GM19397 (cell line): ENCODE data around the gene ADAP1.
"Not testable (repeated sequence)": the region's sequence is repeated elsewhere in the genome, so short reads cannot be mapped to it uniquely, and the experiment has no call there.

Experiments
- ATAC-seq: cut with Tn5 transposase; IDR thresholded peaks from one replicate; pipeline ENCODE4 v1.9.1; 2021; ENCODE audit warnings: mild to moderate bottlenecking, moderate library complexity; ENCODE audit not compliant: unreplicated experiment

ADAP1 gene

DNA sequence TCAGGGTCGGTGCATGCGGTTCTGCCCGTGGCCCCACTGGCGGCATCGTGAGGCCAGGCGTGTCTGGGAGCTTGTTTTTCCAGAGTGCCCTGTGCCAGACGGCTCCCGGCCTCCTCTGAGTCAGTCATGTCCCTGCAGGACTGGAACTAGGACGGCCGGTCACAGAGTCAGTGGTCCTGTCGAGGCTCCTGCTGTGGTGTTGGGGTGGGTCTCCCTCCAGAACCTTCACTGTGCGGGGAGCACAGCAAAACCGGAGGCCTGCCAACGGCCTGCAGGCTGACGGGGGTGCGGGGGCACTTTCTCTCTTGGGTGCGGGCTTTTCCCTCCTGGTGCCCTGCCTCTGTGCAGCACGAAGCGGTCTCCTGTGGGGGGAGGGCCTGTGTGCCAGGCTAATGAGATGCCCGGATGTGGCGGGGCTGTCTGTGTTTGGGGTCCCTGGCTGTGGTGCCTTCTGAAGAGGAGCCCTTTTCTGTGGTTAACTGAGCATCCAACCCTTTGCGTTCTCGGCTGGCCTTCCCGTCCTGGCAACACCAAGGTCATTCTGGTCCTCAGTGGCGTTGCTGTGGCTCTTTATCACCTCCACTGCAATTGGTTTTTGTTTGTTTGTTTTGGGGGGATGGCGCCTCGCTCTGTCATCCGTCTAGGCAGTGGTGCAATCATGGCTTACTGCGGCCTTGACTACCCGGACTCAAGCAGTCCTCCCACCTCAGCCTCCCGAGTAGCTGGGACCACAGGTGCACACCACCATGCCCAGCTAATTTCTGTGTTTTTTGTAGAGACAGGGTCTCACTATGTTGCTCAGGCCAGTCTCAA, 70.1 kb downstream of the ADAP1 start:
- no peak for ATAC-seq

DNA sequence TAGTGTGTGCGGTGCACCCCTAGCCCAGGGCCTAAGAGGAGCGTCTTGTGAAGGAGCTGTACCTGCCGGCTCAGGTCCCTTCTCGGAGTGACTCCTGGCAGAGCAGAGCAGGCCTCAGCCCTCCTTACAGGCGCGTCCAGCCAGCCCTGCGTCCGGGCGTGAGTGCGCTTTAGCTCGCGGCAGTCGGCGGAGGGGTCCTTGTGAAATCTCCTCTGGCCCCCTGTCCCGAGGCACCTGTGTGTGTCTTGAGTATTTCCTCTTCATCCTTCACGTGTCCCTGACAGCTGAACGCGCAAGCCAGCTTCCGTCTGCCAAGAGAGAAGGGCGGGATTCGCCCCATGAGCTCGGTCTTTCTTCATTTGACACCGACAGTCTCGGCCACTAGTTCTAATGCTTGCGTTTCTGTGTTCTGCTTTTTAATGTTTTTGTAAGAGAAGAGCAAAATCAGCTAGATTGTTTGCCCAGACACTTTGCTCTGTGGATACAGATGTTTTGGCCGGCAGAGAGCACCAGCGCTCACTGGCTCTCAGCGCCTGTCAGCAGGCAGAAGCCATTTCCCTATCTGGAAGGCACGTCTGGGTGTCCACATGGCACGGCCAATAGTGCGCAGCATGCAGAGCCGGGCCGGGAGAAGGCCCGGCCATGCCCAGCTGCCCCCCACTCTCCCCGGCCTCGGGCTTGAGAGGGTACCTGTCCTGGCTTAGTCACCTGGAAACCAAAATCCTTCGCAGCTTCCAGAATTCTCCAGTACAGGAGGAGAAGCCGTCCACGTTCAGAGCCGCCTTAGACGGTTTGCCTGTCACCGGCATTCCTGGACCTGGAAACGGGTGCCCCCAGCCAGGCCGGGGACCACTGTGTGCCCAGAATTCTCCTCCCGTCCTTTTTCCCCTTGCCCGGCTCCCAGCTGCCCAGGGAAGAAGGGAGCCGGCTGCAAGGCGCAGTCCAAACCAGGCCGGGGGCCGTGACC, 71.1 kb downstream of the ADAP1 start:
- ATAC-seq = no peak

DNA sequence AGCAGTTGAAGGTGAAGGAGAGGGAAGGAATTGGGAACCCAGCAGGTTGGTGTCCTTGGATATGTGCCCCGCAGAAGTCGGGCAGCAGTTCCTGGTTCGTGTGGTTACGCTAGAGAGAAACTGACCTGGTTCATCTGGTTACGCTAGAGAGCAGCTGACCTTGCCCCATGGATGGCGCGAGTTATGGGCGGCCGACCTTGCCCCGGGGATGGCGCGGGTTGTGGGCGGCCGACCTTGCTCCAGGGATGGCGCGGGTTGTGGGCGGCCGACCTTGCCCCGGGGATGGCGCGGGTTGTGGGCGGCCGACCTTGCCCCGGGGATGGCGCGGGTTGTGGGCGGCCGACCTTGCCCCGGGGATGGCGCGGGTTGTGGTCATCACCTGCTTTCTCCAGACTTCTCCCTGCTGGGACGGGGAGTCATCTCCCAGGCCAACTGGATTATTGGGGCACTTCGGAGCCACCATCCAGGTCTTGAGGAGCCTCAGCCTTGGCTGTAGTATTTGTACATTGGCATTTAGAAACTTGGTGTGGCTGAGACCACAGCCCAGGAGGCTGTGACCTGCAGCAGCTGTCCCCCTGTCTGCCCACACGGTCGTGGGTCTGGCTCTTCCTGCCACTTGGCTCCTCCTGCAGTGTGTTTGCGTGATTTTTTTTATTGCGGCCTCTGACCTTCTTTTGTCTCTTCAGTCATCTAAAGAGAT, 72.0 kb downstream of the ADAP1 start:
- ATAC-seq = no peak

DNA sequence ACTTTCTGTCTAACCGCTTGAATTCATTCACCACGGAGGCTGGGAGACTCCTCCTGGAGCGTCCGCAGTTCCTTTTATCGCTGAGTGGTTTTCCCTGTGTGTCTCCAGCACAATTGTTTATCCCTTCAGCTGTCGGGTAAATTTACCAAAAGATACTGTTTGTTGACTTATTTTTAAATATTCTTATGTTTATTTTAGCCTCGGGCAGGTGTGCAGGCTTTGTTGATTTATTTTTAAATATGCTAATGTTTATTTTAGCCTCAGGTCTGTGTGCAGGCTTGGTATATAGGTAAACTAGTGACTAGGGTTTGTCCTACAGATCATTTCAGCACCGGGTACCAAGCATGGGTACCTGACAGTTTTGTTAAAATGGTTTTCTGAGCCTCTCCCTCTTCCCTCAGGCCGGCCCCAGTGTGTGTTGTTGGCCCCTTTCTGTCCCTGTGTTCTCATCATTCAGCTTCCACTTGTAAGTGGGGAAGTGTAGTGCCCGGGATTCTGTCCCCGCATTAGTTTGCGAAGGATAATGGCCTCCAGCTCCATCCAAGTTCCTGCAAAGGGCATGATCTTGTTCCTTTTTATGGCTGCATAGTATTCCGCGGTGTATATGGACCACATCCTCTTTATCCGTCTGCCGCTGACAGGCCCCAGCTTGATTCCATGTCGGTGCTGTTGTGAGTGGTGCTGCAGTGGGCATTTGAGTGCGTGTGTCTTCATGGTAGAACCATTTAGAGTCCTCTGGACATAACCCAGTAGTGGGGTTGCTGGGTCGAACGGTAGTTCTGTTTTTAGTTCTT, 72.8 kb downstream of the ADAP1 start:
- ATAC-seq = no peak

DNA sequence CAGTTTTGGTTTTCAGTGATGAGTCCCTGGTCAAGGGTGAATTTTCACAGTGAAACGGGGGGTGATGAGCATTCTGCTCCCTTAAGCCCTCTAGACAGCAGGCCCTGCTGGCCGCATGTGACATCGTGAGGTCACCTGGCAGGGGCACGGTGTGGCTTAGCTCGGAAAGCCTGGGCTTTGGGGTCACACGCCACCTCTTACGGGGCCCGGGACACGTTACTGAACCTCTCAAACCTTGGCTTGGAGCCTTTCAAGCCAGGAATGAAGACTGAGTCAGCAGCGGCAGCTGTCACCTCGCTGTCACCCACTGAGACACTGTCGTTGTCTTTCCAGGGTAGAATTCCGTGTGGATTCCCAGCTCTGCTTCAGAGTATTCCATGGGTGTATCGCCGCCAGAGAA, 74.0 kb downstream of the ADAP1 start:
- ATAC-seq = no peak

DNA sequence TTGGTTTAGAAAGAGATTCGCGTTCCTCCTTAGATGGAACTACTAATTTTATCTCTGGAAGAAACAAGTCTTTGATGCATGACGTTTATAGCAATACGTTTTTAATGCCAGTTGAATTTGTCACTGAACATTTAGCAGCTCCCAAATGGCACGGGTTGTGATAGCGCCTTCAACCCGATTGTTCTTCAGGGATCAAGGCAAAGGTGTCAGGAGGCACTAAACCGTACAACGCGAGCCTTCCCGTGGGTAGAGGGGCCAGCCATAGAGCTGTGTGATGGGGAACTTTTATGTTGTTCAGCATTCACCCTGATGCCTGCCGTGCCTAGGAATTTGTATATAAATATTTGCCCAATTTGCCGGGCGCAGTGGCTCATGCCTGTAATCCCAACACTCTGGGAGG, 74.8 kb downstream of the ADAP1 start:
- ATAC-seq = no peak

DNA sequence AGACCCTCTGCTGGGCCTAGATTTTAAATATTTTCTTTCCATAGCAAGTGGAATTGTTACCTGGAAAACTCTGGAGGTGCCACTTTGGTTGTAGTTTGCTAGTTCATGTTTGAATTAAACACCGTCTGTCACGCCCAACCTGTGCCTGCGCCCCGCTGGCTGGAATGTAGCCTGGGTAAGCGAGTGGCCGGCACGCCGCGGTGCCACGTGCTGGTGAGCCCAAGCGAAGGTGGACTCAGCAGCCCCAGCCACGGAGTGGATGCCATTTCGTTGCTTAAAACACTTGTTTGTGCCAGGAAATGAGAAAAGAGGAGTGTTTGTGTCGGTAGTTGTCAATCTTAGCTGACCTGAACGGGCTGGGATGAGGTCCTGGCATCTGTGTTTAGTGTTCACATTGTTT, 75.4 kb downstream of the ADAP1 start:
- ATAC-seq = no peak

DNA sequence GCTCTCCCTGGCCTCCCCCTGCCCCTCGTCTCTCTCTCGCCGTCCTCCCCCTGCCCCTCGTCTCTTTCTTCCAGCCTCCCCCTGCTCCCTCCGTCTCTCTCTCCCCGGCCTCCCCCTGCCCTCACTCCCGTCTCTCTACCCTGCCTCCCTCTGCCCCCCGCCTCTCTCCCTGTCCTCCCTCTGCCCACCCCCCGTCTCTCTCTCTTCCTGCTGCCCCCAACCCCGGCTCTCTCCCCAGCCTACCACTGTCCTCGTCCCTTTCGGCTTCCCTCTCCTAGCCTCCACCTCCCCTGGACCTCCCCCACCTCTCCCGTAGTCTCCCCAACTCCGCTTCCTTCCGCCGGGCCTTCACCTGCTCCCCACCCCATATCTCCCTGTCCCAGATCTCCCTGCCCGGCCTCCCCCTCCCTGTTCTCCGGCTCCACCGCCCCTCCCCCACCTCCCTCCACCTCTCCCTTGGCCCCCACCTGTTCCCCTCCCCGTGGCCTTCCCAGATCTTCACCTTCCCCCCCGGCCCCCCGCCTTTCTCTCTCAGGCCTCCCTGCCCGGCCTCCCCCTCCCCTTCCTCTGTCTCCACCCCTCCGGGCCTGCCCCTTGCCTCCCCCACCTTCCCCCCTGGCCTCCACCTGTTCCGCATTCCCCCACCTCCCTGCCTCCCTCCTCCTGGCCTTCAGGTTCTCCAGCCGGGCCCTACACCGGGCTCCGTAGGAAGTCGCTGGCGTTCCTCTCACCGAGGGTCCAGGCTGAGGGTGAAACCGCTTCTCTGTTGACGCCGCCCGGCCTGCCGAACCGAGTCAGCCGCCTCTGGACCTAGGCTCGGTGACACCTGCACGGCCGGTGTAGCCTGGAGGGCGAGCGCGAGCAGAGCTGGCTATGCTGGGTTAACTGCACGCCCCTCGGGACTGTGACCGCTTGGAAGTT, 76.9 kb downstream of the ADAP1 start:
- ATAC-seq = no peak

DNA sequence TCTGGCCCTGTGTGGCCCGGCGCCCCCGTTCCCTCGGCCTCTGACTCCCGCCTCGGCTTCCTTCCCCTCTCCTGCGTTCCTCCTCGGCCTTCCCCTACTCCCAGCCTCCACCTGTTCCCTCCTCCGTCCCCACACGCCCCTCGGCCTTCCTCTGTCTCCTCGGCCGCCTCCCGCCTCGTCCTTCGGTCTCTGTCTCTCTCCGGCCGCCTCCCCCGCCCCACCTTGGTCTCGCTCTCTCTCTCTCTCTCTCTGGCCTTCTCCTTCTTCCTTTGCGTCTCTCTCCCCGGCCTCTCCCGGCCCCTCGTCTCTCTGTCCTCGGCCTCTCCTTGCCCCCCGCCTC, 77.5 kb downstream of the ADAP1 start:
- ATAC-seq = no peak

DNA sequence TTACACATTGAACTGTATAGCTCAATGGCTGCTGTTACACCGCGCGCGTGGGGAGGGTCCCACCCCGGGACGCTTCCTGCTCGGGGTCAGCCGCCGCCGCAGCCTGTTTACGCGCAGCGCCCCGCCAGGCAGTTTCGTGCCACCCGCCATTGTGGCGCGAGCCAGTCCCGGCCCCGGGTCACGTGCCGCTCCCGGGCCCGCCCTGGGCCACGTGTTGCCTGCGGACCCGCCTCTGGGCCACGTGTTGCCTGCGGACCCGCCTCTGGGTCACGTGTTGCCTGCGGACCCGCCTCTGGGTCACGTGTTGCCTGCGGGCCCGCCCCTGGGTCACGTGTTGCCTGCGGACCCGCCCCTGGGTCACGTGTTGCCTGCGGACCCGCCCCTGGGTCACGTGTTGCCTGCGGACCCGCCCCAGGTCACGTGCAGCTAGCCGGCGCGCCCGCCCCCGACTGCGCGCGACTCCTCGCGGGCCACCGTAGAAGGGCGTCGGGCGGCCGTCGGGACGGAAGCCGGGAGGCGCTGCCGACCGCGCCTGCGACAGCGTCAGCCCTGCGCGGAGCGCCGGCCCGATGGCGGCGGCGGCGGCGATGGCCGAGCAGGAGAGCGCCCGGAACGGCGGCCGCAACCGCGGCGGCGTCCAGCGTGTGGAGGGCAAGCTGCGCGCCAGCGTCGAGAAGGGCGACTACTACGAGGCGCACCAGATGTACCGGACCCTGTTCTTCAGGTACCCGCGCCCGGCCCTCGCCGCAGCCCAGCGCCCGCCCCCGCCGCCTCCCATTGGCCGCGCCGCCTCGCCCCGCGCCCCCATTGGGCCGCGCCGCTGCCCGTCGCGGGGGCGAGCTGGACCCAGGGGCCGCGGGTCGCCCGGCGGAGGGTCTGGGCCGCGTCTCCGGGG, 78.2 kb downstream of the ADAP1 start, which contains the start of gene GET4:
Gene GET4 (plus strand): TSS at position 478 of the 895 bp plus-strand sequence. CDS start 92 bp downstream, at position 570.
- peak; percentile 76 for ATAC-seq

DNA sequence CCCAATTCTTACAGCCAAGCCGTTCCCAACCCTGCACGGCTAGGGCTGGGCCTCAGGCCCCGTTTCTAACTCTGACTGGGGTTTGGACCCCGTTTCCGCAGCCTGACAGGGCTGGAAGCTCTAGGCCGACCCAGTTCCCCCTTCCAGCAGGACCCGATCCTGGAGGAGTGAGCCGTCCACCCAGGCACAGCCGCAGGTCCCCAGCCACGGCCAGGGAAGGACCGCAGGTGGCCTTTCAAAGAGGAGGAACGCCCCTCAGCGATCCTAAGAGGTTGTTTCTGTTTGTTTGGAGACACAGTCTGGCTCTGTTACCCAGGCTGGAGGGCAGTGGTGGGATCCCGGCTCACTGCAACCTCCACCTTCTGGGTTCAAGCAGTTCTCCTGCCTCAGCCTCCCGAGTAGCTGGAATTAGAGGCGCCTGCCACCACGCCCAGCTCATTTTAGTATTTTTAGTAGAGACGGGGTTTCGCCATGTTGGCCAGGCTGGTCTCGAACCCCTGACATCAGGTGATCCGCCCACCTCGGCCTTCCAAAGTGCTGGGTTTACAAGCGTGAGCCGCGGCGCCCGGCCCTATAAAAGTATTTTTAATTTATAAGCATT, 78.9 kb downstream of the ADAP1 start:
- ATAC-seq = no peak

DNA sequence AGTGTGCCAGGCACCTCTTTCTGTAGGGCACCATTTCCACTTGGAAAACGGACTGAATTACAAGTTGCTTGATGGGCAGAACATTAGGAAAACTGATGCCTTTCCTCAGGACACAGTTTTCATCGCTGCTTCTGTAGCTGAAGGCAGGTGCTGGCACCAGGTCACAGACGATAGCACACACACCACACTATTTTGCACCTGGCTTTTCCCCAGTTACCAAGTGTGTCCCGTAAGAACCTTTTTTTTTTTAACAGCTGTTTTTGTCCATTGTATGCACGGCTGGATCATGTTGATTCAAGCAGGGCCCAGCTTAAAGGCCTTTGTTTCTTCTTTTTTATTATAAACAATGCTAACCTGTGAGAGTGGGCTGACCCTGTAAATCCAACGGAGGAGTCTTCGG, 79.4 kb downstream of the ADAP1 start:
- ATAC-seq = no peak

DNA sequence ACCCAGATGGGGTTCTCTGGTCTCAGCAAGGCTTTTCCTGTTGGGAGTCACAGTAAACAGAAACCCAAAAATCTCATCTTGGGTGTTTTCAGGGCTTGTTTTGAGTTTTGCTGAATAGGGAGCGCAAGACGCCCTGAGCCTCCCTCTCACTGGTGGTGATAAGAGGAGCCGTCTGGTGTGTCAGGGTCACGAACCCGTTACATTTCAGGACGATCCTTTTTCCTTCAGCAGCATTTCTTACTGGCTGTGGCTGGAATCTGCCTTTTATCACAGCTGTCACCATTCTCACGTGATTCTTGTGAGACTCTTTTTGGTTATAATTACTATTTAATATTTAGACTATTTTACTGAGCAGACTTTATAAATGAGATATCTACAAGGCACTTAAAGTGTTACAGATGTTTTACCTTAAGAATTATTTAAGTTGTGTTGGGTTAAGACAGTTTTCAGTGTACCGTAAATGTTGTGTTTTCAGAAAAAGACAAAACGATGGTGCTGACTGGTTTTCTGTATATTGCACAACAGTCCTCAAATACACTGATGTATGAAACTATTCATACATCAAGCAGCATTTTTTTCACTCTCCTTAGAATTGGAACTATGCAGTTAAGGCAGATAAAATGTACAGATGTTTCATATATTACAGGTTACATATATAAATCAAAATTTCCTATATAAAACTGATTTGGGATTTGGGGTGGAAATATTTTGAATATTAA, 80.3 kb downstream of the ADAP1 start:
- no peak for ATAC-seq

DNA sequence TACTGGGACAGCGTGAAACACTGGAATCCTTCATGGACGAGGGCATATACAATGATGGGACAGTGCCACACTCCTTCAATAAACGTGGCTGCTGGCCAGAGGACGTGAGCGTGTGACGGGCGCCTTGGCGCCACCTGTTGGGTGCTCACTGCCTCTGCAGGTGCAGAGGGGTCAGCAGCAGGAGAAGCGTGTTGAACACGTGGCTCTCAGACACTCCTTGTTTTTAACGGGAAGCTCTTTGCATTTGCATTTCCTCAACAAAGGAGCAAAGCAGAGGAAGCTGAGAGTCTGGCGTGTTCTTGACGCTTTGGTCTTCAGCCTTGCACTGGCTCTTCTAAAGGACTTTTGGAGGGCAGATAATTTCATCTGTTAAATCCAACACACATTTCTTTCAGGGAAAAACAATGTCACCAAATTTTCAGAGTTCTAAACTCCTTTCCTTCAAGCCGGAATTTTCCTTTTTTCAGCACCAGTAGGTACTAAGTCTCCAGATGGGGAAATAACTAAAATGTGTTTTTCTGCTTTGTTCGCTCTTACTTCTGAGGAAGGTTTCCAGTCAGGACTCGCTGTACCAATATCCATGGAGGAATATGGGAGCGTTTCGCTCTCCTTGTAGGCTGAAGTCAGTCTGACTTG, 81.0 kb downstream of the ADAP1 start:
- ATAC-seq = no peak

DNA sequence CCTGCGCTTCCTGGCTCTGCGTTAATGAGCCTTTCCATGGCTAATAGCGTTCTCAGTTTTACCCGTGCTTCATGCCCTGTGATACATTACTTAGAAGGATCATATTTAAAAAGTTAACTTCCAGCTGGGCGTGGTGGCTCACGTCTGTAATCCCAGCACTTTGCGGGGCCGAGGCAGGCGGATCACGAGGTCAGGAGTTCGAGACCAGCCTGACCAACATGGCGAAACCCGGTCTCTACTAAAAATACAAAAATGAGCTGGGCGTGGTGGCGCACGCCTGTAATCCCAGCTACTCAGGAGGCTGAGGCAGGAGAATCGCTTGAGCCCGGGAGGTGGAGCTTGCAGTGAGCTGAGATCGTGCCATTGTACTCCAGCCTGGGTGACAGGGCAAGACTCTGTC, 81.8 kb downstream of the ADAP1 start:
- not testable (repeated sequence) for ATAC-seq

DNA sequence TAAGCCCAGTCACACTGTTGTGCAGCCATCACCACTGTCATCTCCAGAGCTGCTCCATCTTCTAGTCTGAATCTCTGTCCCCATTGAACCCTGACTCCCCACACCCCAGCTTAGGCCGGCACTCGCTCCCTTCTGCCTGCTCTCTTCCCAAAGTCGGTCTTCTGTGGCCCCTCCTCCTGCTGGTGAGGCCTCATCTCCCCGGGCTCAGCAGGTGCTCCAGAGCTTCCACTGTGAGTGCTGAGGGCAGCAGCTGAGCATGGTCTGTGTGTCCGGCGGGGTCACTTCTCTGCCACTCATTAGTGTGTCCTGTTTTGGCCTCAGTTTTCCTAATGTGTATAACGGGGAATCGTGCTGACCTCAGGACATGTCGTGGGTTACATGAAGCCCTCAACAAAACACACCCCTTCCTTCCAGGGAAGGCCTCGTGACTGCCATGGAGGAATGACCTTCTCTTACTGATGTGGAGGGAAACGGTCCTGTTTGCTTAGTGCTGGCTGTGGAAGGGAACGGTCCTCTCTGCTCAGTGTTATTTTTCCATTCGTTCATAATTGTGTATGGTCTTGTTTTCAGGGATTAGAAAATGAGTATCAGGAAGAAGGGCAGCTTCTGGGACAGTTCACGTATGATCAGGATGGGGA, 82.5 kb downstream of the ADAP1 start:
- no peak for ATAC-seq
